HuH-7 (cell line): ENCODE data around the gene SNX21.
"Not testable (repeated sequence)": the region's sequence is repeated elsewhere in the genome, so short reads cannot be mapped to it uniquely, and the experiment has no call there.

Source experiments
- DNase-seq: peaks from one replicate; pipeline ENCODE4 v3.0.0; 2011; ENCODE audit warnings: low spot score

SNX21 gene, protein sequence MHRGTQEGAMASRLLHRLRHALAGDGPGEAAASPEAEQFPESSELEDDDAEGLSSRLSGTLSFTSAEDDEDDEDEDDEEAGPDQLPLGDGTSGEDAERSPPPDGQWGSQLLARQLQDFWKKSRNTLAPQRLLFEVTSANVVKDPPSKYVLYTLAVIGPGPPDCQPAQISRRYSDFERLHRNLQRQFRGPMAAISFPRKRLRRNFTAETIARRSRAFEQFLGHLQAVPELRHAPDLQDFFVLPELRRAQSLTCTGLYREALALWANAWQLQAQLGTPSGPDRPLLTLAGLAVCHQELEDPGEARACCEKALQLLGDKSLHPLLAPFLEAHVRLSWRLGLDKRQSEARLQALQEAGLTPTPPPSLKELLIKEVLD

DNA sequence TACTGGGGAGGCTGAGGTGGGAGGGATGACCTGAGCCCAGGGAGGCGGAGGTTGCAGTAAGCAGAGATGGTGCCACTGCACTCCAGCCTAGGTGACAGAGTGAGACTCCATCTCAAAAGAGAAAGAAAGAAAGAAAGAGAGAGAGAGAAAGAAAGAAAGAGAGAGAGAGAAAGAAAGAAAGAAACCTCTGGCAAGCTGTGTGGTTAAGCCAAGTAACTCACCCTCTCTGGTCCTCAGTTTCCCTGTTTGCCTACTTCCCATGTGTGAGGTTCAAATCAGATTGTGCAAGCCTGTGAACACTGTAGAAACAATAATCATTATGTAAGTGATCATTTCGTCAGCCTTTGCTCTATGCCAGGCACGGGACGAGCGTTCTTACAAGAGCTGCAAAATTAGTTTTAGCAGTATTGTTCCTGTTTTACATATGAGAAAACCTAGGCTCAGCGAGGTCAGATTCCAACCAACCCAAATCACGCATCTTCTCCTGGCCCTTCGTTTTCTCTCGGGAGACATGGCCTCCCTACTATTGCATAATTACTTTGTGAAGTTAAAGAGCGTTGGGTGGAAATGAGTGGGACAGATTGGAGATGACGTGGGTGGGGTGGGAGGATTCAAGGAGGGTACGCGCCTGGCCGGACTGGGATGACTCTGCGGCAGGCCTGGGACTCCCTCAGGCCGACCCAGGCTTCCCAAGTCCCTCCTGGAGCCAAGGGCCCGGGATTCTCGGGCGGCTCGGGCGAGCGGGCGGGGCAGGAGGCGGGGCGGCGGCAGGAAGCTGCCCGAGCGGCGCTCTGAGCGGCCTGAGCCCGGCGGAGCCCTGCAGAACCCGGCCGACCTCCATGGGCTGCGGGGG is at the start of gene SNX21:
TSS of gene SNX21 (plus strand) at position 770 of the 853 bp plus-strand sequence. CDS start 121 bp downstream, outside the sequence.
- DNase-seq = peak; percentile 84

DNA sequence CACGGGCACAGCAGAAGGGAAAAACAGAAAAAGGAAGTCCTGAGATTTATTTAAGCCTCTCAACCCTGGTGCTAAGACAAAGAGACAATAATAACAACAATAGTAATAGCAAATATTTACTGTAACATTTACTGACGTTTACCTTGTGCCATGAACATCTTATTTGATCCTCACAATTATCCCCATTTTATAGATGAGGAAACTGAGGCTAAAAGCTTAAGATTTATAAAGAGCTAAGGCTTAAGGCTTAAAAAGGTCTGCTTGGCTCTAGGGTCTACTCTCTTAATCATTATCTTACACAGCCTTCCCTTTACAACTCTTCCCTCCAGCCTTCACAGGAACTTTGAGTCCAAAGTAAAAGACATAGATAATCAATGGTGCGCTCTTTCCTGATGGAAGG is 45.2 kb upstream of the SNX21 start:
- DNase-seq = no peak

DNA sequence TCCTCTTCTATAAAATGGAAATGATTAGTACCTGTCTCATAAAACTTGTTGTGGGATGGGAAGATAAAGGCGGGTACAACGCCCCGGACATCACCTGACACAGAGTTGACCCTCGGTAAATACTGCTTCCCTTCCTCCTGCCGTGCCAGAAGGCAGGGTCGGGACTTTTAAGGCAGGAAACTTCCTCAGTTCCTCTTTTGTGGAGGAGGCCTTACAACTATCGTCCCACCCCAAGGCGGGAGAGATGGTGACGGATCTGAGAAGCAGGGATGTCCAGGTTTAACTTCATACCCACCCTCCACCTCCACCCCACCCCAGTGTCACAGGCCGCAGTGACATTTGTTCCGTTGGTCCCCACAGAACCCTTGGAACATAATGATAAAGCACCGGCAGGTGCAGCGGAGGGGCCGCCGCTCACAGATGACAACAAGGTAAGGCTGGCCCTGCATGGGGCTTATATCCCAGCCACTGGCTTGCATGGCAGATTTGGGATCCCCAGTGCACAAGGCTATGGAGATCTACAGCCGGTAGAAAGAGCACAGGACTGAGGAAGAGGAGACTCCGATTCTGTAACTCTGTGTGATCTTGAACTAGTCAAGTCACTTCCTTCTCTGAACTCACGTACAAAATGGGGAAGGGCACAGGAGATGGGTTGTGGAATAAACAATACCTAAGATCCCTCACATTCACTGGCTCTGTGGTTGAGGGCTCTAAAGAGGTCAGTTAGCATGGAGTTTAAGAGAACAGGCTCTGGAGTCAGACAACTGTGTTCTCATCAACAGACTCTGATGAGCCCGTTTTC is 41.1 kb upstream of the SNX21 start:
- no peak for DNase-seq

DNA sequence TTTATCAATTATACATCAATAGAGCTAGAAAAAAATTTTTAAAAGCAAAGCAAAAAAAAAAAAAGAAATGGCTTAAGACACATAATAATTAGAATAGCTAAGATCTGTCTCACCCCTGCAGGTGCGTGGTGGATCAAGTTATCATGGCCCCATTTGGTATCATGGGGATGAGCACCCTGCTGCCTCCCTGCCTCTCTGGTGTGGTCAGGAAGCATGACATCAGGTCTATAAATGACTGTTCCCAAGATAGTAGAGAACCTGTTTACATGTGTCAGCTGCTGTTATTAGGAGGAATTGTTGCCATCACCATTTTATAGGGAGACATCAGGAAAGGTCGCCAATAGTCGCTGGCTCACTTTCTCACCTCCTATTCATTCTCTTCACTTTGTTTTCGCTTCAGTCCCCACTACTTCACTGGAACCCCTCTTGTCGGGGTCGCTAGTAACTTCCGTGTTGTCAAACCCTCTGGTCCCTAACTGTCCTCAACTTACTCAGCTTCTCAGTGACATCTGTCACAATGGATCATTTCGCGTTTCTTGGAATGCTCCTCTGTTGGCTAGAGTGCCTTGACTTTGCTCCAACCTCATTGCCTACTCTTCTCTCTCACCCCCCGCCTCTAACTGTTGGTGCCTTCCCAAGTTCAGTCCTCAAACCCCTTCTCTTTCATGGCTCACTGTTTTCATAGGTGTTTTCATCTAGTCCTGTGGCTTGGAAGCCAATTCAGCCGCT is 37.1 kb upstream of the SNX21 start:
- DNase-seq = no peak

DNA sequence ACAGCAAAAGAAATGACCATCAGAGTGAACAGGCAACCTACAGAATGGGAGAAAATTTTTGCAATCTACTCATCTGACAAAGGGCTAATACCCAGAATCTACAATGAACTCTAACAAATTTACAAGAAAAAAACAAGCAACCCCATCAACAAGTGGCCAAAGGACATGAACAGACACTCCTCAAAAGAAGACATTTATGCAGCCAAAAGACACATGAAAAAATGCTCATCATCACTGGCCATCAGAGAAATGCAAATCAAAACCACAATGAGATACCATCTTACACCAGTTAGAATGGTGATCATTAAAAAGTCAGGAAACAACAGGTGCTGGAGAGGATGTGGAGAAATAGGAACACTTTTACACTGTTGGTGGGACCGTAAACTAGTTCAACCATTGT is 36.1 kb upstream of the SNX21 start:
- DNase-seq = not testable (repeated sequence)

DNA sequence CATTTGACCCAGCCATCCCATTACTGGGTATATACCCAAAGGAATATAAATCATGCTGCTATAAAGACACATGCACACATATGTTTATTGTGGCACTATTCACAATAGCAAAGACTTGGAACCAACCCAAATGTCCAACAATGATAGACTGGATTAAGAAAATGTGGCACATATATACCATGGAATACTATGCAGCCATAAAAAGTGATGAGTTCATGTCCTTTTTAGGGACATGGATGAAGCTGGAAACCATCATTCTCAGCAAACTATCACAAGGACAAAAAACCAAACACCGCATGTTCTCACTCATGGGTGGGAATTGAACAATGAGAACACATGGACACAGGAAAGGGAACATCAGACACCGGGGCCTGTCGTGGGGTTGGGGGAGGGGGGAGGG is 35.6 kb upstream of the SNX21 start:
- DNase-seq = not testable (repeated sequence)

DNA sequence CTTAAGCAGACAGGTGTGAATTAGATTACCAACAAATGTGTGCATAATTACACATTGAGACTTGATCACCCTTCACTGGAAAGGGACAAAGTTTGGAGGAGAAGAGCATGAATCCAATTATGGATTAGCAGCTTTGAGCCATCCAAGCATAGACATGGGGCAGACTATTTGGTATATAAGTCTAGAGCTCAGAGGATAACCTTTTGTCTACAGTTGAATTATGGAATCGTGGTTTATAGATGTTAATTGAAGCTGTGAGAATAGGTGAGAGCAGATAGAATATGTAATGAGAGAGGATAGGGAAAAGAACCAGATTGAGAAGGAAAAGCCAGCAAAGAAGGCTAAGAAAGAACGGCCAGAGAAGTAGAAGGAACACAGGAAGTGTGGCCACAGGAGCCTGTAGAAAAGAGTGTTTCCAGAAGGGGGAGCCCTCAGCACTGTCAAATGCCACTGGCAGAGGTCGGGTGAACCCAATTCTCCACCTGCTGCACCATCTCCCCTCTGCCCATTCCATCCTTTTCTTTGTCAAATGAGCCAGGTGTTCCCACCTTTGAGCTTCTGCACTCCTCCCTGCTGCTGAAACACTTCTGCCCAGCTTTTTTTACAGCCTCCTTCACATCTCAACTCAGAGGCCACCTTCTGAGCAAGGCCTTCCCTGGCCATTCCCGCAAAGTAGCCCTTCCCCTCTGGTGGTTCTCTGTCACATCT is 34.5 kb upstream of the SNX21 start:
- DNase-seq = peak; percentile 73

DNA sequence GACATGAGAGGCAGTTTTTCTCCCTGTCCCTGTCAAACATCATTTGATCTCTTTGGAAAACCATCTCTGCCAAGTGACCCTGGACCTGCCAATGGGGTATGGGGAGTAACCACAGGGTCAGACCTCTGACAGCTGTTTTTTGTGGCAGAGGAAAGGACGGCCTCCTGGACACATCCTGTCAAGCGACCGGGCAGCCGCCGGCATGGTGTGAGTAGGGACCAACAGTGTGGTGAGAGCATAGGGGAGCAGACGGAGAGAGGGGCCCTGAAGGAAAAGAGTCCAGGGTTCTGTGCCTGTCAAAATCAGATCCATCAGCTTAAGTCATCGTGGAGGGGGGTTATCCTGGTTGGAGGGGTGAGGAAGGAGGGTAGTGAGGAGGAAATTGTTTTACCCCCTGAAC is 31.7 kb upstream of the SNX21 start:
- no peak for DNase-seq

DNA sequence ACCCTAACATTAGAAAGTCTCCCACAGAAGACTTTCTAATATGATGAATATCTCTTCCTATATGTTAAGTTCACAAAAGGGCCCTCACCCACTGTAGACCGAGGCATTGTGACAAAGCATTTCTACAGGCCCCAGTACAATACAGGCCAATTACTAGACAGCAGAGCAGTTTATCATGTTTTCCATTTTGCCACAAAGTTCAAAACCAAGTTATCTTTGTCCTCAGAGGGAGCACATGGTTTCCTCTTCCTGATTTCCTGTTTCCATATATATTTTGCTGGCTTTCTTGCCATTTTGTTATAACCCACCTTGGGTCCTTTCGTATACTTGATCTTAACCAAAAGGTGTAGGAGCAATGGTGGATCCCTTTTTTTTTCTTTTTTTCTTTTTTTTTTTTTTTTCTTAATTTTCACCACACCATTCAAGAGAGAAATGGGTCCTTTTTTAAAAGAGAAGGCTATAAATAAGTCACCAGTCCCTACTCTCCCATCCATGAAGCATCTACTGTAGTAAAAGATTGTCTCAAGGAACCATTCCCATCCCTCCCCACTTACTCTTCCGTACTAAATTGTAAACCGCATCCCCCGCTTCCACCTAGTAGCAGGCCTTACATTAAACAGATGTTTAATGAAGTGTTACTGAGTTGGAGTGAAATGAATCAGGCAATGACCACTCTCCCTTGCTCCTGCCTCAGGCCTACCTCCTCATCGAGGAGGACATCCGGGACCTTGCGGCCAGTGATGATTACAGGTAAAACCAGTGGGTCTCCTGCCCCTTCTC is 23.2 kb upstream of the SNX21 start:
- no peak for DNase-seq

DNA sequence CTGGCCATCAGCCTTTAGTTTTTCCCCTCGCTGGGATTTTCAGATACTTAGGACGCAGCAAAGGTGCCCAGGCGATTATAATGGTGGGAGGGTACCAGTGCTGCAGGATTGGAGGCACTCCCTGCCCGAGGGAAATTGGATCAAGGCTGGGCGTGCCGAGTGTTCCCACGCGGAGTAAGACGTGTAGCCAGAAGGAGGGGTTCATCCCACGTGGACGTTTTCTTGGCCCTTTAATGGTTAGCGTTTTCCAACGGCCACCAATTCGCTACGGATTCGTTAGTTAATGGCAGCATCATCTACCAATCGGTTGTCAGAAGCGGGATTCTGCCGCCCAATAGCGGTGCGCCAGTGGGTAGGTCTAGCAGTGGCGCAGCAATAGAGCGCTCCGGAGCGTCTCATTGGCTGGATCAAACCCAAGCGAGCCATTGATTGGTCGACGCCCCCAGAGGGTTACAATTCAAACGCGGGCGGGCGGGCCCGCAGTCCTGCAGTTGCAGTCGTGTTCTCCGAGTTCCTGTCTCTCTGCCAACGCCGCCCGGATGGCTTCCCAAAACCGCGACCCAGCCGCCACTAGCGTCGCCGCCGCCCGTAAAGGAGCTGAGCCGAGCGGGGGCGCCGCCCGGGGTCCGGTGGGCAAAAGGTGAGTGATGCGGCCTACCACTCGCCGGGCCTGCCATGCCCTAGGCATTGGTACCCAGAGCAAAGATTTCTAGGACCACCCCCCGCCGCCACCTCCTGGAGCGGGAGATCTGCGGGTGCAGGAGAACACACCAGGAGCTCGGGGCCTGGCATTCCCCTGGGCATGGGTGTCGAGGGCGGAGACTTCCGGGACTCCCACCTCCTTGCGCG is 21.2 kb upstream of the SNX21 start, which contains the start of gene UBE2C:
TSS of gene UBE2C (plus strand) at position 488 of the 849 bp plus-strand sequence. CDS start at position 540, 52 bp downstream.
- peak; percentile 100 for DNase-seq

DNA sequence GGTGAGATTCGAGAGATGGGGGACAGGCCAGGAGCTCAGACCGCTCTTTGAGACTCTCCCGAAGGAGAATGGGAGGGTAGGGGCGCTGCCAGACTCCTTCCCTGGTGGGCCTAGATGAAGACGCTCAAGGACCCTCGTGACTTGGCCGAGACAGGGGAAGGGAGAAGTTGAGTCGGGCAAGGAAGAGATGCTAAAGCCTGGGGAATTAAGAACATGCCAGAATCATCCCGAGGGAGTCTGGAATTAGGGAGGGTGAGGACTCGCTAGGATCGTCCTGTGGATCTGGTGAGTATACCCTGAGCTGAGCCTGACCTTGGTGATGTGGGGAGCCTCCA is 20.6 kb upstream of the SNX21 start:
- DNase-seq = no peak

DNA sequence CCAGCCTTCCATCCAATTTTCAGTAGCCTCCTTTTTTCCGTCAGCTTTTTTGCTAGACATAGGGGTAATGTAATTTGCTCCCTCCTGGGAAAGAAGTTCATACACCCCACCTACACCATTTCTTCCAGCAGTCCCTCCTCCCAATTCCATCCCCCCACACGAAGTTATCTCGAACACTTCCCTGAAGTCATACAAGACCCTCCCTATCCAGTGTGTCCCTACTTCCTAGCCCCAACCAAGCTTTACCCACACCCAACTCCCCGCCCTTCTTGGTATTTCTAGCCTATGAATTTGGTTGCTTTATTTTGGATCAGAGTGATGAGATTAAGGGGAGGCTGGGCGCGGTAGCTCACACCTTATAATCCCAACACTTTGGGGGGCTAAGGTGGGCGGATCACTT is 20.1 kb upstream of the SNX21 start:
- no peak for DNase-seq

DNA sequence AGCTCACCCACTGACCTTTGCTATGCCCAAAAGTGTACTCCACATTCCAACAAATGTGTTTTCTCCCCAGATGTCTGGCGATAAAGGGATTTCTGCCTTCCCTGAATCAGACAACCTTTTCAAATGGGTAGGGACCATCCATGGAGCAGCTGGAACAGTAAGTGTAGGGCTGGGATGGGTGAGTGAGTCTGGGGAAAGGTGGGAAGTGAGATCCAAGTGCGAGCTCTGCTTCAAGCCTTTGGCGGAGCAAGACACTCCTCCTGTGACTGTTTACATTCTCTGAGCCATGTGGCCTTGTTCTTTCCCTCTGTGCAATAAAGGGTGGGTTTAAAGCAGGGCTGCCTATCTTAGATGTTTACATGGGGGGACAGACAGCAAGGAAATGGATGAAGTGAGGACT is 19.3 kb upstream of the SNX21 start:
- DNase-seq = no peak

DNA sequence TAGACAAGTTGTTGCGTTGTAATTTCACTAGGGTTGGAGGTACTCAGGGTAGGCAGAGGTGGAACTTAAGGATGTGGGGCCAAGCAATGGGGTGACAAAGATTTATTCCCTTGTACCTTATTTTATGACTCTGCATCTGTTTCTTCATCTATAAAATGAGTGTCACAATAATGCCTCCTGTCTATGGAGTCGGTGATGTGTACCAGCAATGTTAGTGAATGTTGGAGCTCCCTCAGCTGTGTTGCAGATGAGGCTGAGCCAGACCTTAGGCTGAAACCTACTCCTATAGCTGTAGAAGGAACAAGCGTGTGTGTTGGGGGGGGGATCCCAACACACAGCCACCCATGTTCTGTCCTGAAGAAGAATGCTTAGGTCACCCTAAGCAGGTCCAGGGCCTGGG is 16.6 kb upstream of the SNX21 start:
- DNase-seq = no peak

DNA sequence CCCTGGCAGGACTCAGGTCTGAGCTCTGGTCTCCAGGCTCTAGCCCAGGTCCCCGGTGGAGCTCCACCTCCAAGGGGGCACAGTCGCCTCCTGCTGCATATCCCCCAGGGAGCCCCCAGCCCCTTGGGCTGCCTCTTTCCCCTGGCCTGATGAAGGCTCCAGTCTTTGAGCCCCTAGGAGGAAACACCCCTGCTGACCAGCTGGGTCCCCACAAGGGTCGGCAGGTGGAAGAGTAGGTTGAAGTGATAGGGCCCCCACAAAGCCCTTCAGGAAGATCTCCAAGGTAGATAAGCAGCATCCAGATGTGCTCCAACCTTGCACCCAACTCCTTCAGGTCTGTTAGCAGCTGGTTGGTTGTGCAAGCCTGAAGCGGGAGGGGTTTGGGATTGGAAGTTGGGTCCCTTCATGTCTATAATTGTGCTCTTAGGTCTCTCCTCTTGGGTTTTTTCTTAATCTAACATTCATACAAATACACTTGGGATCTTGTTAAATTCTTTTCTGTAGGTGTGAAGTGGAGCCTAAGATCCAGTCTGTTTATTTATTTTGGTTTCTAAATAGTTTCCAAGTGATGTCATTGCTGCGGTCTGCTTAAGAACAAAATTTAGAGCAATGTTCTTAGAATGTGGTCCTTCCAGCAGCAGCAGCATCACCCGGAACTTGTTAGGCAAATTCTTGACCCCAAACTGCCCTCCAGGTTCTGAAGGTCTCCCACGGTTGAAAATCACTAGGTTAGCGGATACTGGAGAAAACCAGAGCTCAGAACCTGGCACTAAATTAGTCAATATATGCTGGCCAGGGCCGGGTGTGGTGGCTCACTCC is 16.0 kb upstream of the SNX21 start:
- no peak for DNase-seq

DNA sequence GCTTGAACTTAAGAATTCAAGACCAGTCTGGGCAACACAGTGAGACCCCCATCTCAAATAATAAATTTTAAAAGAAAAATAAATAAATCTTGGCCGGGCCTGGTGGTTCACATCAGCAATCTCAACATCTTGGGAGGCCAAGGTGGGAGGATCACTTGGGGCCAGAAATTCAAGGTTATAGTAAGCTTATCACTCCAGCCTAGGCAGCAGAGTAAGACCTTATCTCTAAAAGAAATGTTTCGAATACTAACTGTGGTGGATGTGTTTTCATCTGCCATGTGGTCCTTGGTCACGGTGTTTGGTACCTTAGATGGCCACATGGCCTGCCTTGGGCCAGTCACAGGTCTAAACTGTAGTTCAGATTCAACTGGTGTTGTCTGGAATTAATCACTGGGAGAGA is 15.4 kb upstream of the SNX21 start:
- no peak for DNase-seq

DNA sequence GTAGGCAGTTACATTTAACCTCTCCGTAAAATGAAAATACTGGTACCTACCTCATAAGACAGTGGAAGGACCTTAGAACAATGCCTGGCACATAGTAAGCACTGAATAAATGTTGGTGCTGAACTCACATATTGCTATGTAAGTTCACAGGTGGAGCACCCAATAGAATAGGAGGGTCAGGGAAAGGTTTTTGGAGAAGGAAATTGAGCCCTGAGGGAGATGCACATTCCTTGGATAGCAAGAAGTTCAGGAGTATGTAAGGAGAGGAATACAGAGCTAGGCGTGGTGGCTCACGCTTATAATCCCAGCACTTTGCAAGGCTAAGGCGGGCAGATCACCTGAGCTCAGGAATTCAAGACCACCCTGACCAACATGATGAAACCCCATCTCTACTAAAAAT is 14.1 kb upstream of the SNX21 start:
- DNase-seq = no peak

DNA sequence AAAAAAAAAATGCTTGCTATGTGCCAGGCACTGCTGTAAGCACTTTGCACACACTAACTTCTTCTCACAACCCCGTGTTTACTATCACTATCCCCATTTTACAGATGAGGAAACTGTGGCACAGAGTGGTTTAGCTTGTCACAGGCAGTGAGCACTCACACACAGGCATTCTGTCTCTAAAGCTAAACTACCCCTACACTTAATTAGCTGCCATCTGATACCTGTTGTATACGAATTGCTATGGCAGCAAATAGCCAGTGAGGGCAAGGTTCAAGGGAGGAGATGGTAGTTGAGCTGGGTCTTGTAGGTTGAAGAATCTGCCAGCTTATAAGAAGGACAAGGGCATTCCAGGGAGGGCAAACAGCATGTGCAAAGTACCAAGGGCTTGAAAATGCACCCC is 11.7 kb upstream of the SNX21 start:
- peak; percentile 56 for DNase-seq

DNA sequence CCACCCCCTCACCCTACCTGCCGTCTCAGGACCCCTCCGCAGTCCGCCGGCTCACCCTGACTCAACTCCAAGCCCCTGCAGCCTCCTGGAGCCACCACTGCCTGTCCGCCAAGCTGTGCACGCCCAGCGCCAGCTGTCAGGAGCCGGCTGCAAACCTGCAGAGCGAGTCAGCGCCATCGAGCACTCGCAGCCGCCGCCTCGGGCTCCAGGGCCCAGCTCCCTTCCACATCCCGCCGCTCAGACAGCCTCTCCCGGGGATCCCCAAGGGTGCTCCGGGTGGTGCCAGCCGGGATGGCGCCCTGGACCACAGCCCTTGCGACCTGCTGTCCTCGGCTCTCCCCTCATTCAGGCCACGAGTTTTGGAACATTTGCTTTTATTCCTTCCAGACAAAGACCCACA is 10.7 kb upstream of the SNX21 start:
- DNase-seq = no peak
